Measurements from ENCODE around the gene SLC24A4. TPM values are rescaled to one million over a fixed set of nuclear protein-coding genes. Genes with fewer than 3 reads are reported as not detected.
A peak's percentile ranks its signal among the peaks of the same experiment; 100 is the strongest.

Gene SLC24A4
- total RNA-seq, 1 donor from 2014 or later: not detected

DNA sequence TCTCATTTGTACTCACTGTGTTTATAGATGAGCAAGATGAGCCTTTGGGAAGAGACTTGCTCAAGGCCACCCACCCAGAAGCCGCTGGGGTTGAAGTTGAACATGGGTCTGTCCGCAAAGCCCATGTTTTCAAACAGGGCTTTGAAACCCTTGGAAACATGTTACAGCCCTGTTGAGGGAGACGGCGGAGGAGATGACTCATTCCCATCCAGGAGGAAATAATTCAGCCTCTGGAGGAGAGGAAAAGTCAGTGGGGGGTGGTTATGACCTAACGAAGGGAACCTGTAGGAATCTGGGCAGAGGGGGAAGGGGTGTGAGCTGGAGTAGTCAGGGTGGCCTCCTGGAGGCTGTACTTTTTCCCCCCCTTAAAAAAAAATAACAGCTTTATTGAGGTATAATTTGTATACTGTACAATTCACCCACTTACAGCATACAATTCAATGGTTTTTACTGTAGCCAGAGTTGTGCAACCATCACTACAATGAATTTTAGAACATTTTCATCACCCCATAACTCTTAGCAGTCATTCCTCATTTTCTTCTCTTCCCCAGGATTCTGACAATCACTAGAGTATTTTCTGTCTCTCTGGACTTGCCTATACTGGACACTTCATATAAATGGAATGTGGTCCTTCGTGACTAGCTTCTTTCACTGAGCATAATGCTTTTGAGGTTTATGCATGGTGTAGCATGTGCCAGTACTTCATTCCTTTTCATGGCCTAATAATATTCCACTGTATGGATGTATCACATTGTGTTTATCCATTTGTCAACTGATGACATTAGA is 188.7 kb downstream of the SLC24A4 start:
- intact Hi-C loops (cut with DNase I): loop anchor here (1.0 to 10.0 kb wide), 4 partner anchors 41 to 283 kb away; partner anchors contain the start of gene GOLGA5
- peak in 1 of 2 donors; percentile 79 for DNase-seq (ENCODE audit: low spot score in 2 of 2)

DNA sequence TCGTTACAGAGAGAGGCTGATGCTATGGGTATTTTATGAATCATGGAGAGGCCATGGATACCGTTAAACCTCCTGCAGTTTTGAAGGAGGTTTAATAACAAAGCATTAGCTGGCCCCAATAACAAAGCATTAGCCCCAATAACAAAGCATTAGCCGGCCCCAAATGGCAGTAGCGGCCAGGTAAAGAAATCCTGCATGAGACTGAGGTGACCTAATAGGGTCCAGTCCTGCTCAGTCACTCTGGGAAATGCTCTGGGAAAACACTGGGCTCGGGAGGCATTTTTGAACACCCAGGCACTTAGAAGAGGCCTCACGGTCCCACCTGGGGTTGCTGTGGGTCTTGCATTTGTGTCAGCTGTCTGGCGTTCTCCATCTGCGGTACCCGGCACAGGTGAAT is 189.8 kb downstream of the SLC24A4 start:
- Histone ChIP-seq H3K27ac (peak overlapping the region; percentile 81 to 84), H3K36me3 (no peaks in the 10 kb centered on the region), H3K4me1 (peaks cover 3 to 17% of the 10 kb centered on the region in 2 donors), H3K9me3 (no peaks in the 10 kb centered on the region), H3K4me3 (peak overlapping the region; percentile 68 to 71), H3K27me3 (no peaks in the 10 kb centered on the region)
- no peak for DNase-seq (ENCODE audit: low spot score in 2 of 2)
- TF ChIP-seq, protein P1, sequence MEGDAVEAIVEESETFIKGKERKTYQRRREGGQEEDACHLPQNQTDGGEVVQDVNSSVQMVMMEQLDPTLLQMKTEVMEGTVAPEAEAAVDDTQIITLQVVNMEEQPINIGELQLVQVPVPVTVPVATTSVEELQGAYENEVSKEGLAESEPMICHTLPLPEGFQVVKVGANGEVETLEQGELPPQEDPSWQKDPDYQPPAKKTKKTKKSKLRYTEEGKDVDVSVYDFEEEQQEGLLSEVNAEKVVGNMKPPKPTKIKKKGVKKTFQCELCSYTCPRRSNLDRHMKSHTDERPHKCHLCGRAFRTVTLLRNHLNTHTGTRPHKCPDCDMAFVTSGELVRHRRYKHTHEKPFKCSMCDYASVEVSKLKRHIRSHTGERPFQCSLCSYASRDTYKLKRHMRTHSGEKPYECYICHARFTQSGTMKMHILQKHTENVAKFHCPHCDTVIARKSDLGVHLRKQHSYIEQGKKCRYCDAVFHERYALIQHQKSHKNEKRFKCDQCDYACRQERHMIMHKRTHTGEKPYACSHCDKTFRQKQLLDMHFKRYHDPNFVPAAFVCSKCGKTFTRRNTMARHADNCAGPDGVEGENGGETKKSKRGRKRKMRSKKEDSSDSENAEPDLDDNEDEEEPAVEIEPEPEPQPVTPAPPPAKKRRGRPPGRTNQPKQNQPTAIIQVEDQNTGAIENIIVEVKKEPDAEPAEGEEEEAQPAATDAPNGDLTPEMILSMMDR (IDR thresholded peaks at IDR 0.05): no peak
- intact Hi-C loops (cut with DNase I): loop anchor here (5.0 to 10.0 kb wide), 3 partner anchors 39 to 282 kb away; partner anchors contain the start of gene GOLGA5

More for the DNA sequence above, 188.7 kb downstream of the SLC24A4 start:
- TF ChIP-seq, protein P1 (IDR thresholded peaks at IDR 0.05): no peak
- no peaks in the 10 kb centered on the region for H3K9me3 ChIP-seq
- peak overlapping the region; percentile 60 to 84 for H3K27ac ChIP-seq
- no peaks in the 10 kb centered on the region for H3K27me3 ChIP-seq
- H3K4me1 ChIP-seq: peaks cover 3 to 17% of the 10 kb centered on the region in 2 donors
- no peak overlapping the region for H3K4me3 ChIP-seq
- no peaks in the 10 kb centered on the region for H3K36me3 ChIP-seq

DNA sequence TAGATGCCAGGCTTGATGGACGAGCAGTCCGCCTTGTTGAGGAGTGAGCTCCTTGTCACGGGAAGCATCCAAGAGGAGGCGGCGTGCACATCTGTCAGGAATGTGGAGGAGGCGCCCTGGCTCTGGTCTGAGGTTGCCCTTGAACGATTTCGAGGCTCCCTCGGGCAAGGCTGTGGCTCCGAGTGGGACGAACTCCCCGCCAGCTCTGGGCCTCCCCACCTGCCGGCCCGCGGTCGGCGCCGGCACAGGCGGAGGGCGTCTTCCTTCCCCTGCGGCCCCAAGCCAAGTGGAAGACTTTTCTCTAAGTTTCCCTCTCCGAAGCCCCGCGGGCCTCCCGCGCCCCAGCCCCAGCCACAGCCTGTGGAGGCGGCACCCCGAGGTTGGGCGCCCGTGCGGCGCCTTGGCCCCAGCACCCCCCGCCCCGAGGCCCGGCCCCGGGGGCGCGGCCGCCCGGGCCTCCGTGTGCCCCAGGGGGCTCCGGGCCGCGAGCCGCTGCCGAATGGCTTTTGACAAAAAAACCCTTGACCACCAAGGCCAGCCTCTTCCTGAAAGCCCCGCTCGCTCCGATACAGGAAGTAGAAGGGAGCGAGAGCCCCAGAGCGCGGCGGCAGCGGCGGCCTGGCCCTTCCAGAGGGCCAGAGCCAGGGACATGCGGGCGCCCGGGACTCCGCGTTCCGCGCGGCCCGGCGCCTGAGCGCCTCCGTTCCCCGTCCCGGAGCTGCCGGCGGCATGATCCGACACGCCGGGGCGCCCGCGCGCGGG is 190.4 kb downstream of the SLC24A4 start, which contains the start of gene RIN3:
RIN3 (plus strand) TSS at position 578 of the 762 bp plus-strand sequence; CDS start at position 730, 152 bp downstream.
- Histone ChIP-seq H3K27ac (peak within 1 kb of the TSS; percentile 81 to 84), H3K4me1 (peaks cover 3 to 18% of the 10 kb centered on the region in 2 donors), H3K4me3 (peak within 1 kb of the TSS; percentile 68 to 71), H3K27me3 (no peaks in the 10 kb centered on the region), H3K36me3 (no peaks in the 10 kb centered on the region), H3K9me3 (no peaks in the 10 kb centered on the region)
- intact Hi-C loops (cut with DNase I): loop anchor here (5.0 to 10.0 kb wide), 3 partner anchors 39 to 281 kb away; partner anchors contain the start of gene GOLGA5
- TF ChIP-seq, protein P1 (IDR thresholded peaks at IDR 0.05): no peak
- DNase-seq (ENCODE audit: low spot score in 2 of 2): peak in 1 of 2 donors; percentile 80

DNA sequence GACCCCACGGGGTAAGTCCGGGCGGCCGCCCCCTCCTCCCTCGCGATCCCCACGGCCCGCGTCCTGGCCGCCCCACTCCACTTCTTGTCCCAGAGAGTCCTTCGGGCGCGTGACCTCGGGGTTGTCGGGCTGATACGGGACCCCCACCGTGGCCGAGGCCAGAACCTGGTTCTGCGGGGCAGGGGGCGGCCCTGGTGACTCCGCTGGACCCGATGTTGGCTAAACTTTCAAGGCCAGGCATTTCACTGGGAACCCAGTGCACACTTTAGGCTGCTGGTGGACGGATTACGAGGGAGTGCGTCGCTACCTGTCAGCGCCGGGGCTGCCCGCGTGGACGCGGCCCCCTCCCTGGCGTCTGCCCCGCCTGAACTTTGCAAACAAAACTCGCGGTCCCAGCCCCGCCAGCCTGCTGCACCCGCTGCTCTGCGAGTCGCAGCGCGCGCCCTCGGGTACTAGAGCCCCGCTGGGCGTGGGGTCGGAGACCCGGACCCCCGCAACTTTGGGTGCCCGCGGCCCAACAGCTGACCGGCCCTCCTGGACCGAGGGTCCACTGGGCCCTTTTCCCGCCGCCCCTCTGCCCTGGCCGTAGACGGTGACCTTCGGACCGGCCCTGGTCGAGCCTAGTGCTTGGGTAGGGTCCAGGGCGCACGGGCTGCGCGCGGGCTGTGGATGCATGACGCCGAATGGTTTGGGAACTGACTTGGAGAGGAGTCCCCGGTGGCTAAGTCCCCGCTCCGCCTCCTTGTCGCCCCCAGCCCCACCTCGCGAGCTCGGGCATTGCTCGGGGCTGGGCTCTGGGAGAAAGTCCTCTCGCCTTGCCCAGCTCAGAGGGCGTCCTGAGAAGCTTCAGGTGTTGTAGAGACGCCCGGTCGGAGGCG is 191.2 kb downstream of the SLC24A4 start:
- intact Hi-C loops (cut with DNase I): loop anchor here (1.0 to 10.0 kb wide), 6 partner anchors 26 to 281 kb away; partner anchors contain the start of gene GOLGA5
- peaks cover 3 to 22% of the 10 kb centered on the region in 2 donors for H3K4me1 ChIP-seq
- TF ChIP-seq, protein P1 (IDR thresholded peaks at IDR 0.05): no peak

More for the DNA sequence above, 191.2 kb downstream of the SLC24A4 start:
- peak overlapping the region; percentile 68 to 71 for H3K4me3 ChIP-seq
- no peaks in the 10 kb centered on the region for H3K36me3 ChIP-seq
- H3K9me3 ChIP-seq: no peaks in the 10 kb centered on the region
- no peaks in the 10 kb centered on the region for H3K27me3 ChIP-seq
- DNase-seq (ENCODE audit: low spot score in 2 of 2): no peak
- H3K27ac ChIP-seq: peak overlapping the region; percentile 81 to 84
